Fibroblast of peridontal ligament (primary cell): ENCODE measurements around the gene CDK5R2.
A peak's percentile ranks its signal among the peaks of the same experiment; 100 is the strongest.

ENCODE experiments used
- DNase-seq: peaks from one replicate; pipeline ENCODE4 v3.0.0-alpha.2; 2010; ENCODE audit errors: extremely low read depth

CDK5R2 gene

GRCh38 chr2:218986148-218986761, 26.8 kb downstream of the CDK5R2 start:
- no peak for DNase-seq

GRCh38 chr2:218988164-218988563, 28.7 kb downstream of the CDK5R2 start:
- DNase-seq: no peak

- no peak for DNase-seq
Observed at GRCh38 chr2:218988650-218989049, 29.2 kb downstream of the CDK5R2 start.

GRCh38 chr2:218990052-218990451, 30.6 kb downstream of the CDK5R2 start:
- no peak for DNase-seq

GRCh38 chr2:218990612-218991011, 31.1 kb downstream of the CDK5R2 start:
- no peak for DNase-seq

- DNase-seq: peak; percentile 15
Observed at GRCh38 chr2:218991674-218992168, 32.3 kb downstream of the CDK5R2 start.

- DNase-seq: no peak
Observed at GRCh38 chr2:218992196-218992595, 32.7 kb downstream of the CDK5R2 start.

- no peak for DNase-seq
Observed at GRCh38 chr2:218992703-218993344, 33.4 kb downstream of the CDK5R2 start.

GRCh38 chr2:218993345-218994315, 34.2 kb downstream of the CDK5R2 start, which contains the start of gene CRYBA2:
Gene CRYBA2 (minus strand): TSS chr2:218993422. CDS start chr2:218993176, 246 bp downstream.
- peak; percentile 2 for DNase-seq

- no peak for DNase-seq
Observed at GRCh38 chr2:218995561-218995960, 36.1 kb downstream of the CDK5R2 start.

GRCh38 chr2:218995972-218996711, 36.7 kb downstream of the CDK5R2 start:
- peak; percentile 58 for DNase-seq

GRCh38 chr2:218996937-218997336, 37.5 kb downstream of the CDK5R2 start:
- no peak for DNase-seq

GRCh38 chr2:218997731-218998130, 38.3 kb downstream of the CDK5R2 start:
- DNase-seq: no peak

GRCh38 chr2:218998414-218999002, 39.0 kb downstream of the CDK5R2 start:
- DNase-seq: no peak

GRCh38 chr2:218999021-218999880, 39.8 kb downstream of the CDK5R2 start:
- DNase-seq: no peak

GRCh38 chr2:218999881-219000568, 40.6 kb downstream of the CDK5R2 start:
- no peak for DNase-seq

GRCh38 chr2:219000569-219000960, 41.1 kb downstream of the CDK5R2 start:
- no peak for DNase-seq

GRCh38 chr2:219001100-219001576, 41.7 kb downstream of the CDK5R2 start:
- no peak for DNase-seq
